GM18505 (cell line): ENCODE measurements around the gene LCAT.
"Not testable (repeated sequence)": the region's sequence is repeated elsewhere in the genome, so short reads cannot be mapped to it uniquely, and the experiment has no call there.

Experiments used
- ATAC-seq: cut with Tn5 transposase; IDR thresholded peaks from one replicate; pipeline ENCODE4 v1.9.1; 2021; ENCODE audit not compliant: unreplicated experiment
- POLR2A ChIP-seq: IDR thresholded peaks from 4 replicates; pipeline ENCODE4 v1.6.1; 2011; ENCODE audit warnings: borderline replicate concordance; ENCODE audit not compliant: insufficient read depth, insufficient read length; ENCODE audit errors: extremely low read depth

LCAT gene

DNA sequence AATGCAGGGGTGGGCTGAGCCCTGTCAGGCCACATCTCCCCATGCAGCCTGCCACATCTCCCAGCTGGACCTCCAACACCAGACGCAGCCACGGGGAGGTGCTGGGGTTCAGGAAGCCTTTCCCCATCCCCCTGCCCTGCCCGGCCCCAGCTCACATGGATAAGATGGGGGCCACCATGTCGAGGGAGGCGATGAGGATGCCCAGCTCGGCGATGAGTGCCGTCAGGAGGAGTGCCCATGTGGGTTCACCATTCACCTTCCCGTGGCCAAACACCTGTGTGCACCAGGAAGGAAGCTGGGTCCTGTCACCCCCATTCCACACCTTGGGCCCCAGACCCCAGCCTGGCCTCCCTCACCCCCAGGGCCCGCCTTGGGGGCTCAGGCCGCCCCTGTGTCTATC lies 5.7 kb upstream of the LCAT start:
- no peak for TF ChIP-seq POLR2A
- no peak for ATAC-seq

DNA sequence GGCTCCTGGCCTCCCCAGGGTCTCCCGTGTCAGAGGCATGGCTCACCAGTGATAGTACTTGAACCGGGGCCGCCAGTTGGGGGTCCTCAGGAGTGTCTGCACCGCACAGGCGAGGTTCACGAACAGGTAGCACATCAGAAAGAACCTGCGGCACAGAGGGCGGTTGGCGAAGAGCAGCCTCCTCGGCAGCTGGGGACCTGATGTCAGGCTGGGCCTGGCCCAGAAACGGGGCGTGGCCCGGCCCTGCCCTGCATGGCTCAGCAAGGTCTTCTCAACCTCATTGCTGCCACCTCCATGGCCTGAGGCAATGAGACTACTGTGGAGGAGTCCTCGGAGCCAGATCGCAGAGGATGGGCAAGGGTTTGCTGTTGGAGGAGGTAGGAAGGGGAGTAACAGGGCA lies 4.1 kb upstream of the LCAT start:
- ATAC-seq, result no peak
- no peak for TF ChIP-seq POLR2A

DNA sequence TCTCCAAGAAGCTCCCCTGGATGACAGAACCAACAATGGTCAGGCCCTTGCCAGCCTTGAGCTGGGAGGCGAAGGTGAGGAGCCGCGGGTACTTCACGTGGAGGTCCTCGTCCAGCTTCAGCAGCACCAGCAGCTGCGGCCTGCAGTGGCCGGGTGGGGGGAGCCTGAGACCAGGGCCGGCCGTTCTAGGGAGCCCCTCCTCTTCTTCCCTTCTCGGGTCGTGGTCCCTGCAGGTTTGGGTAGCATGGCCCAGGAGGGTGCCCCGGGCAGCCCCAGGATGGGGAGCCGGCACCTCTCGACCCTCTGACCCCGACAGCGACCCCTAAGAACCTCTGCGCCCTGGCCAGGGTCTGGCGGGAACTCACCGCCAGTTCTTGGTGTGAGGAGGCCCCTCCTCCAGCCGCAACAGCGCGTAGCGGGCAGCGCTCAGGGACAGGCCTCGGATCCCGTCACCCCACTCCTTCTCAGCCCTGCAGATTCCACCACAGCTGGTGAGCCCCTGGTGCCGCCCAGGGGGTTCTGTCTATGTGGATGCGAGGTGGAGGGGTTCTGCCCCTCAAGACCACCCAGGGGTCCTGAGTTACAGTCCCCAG lies 3.1 kb upstream of the LCAT start:
- no peak for ATAC-seq
- no peak for TF ChIP-seq POLR2A

DNA sequence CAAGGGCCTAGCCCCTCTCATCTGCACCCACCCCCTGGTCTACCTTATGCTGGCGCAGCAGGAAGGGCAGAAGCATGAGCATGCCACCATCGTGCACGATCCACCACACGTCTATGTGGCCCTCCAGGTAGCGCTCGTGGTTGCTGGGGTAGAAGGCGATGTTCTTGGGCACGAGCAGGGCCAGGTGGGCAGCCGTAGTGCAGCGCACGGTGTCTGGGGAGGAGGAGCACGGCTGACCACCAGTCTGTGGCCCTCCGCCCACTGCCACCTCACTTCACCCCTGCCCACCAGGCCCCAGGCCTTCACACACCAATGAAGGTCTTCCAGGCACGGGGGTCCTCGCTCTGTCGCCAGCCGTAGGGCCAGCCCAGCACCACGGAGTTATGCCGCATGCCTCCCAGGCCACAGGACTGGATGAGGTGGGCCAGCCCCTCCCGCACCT lies 2.2 kb upstream of the LCAT start:
- no peak for TF ChIP-seq POLR2A
- no peak for ATAC-seq

DNA sequence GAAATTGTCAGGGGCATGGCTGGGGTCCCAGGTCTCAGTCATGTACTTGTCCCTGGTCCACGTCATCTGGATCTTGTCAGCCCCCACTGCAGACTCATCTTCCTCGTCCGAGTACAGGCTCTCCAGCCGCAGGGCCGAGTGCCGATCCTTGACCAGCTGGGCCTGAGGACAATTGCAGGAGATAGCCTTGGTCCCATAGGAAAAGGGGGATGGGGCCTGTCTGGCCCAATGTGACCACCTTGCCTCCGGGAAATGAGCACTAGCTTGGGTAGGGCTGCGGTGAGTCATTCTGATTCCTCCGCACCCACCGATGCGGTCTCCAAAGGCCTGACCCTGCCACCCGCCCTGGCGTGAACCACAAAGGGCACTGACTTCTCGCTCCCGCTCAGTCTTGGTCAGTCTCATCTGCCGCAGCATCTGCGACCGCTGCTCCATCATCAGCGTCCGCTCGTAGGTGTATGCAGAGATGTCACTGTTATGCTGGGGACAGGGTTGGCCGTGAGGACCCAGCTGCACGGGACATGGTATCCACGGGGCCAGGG lies 1.5 kb upstream of the LCAT start:
- no peak for ATAC-seq
- no peak for TF ChIP-seq POLR2A

DNA sequence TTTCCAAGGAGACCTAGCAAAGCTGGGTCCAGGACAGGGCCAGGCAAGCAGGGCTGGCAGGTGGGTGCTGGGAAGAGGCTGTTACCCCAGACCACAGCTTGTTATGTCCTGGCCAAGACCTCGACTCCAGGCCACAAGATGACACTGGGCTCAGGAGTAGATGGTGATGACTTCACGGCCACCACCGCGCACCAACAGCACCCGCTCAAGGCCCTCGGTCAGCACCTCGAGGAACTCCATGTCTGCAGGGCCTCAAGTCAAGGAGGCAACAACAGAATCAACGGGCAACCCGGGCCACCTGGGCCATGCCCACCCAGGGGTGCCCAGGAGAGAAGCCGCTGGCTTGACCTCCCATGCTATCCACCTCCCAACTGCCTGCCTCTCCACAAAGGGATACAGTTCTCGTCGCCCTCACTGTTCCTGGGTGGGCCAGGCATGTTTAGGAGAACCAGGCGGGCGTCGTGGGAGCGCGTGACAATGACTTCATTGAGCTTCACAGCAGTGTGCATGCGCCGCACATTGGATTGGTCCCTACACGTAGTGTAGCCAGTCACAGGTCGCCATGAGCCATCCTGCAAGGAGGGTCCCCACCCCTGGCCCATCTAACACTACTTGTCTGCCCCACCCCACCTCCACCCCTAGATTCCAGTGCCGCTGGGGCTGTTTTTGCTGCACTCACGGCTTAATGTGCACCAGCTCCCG lies 921 bp upstream of the LCAT start:
- TF ChIP-seq POLR2A, result no peak
- ATAC-seq, result no peak

DNA sequence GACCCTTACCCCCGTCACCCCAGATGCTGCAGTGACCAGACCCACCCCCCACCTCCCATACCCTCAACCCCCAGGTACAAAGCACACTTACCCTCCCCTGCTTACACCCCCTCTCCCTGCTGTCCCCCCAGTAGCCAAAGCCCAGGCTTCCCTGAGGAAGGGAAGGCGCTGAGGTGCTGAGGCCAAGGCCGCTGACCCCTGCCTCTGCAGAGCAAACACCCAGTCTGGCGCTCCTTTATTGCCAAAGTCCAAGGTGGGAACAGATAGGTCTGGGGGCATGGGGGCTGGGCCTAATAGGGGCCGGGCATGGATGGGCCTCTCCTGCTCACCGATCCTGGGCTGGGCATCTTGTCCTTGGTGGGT lies 683 bp downstream of the LCAT start:
- TF ChIP-seq POLR2A, result no peak
- ATAC-seq, result no peak

DNA sequence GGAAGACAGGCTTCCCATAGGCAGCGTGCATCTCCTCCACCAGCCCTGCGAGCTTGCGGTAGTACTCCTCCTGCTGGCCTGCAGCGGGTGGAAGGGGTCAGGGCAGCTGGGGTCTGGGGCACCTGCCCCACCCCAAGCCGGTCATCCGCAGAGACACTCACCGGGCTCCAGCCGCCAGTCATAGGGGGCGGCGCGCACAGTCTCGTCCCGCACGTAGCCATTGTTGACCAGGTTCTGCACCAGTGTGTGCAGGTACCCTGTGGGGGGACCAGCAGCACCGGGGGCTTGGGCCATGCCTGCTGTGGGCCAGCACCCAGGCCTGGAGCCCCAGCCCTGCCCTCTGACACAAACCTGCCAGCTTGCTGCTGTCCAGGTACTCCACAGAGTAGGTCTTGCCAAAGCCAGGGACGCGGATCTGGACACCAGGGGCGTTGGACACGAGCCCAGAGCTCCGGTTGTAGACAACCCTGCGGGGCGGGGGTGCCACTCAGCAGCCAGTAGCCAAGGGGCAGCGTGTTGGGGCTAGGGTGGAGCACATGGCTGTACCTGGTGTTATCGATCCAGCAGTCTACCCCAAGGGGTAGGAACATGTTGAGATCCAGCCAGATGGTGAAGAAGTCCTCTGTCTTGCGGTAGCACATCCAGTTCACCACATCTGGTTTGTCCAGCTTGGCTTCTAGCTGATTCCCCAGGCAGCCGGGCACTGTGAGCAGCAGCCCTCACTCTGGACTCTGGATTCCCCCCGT lies 1.2 kb downstream of the LCAT start:
- no peak for TF ChIP-seq POLR2A
- no peak for ATAC-seq

DNA sequence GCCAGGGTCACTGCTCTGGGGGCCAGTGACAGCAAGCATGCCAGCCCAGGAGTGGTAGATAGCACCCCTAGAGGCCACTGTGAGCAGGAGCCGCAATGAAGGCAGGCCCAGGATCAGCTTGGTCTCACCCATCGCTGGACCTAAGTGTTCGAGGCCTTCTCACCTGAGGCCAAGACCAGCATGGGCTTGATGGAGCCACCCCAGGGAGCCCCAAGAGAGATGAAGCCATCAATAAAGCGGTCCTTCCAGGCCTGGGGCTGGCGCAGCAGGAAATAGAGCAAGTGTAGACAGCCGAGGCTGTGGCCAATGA lies 1.8 kb downstream of the LCAT start:
- no peak for ATAC-seq
- TF ChIP-seq POLR2A, result no peak

DNA sequence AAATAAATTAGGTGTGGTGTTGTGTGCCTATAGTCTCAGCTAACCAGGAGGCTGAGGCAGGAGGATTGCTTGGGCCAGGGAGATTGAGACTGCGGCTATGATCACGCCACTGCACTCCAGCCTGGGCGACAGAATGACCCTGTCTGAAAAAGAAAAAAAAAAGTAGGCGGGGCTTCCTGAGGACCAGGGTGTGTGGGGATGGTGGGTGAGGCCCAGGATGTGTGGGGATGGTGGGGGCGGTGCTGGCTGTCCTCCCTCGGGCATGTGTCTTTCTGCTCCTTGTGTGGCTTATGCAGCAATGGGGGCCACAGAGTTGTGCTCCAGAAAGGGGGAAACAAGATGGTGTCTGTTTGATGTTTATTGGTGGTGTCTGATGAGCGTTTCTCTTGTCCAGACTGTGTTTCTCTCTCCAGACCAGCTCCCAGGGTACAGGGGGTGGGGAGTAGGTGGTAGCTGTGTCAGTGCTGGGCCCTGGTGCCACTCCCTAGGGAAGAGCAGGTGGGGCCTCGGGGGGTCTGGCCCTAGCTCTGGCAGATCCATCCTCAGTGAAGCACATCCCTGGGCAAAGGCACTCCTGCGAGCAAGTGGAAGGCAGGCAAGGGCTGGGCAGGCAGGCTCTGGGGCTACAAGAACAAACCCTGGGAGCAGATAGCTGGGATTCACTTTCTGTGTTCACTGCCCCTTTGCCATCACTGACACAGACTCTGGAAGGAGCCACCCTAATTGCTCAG lies 2.3 kb downstream of the LCAT start:
- no peak for TF ChIP-seq POLR2A
- no peak for ATAC-seq

DNA sequence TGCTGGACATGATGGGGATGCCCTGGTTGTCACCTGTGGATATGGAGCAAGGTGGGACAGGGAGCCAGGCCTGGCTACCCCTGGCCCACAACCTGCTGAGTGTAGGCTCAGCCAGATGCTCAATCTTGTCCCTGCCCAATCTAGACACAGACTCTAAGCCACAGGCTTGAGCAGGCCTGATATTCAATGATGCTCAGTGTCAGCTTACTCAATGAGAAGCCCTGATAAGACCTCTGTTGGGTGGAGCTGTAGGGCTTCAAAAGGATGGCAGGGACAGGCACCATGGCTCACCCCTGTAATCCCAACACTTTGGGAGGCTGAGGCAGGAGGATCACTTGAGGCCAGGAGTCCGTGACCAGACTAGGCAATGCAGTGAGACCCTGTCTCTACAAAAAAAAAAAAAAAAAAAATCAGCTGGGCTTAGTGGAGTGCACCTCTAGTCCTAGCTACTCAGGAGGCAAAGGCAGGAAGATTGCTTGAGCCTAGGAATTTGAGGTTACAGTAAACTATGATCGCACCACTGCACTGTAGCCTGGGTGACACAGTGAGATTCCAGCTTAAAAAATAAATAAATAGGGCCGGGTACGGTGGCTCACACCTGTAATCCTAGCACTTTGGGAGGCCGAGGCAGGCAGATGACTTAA lies 3.4 kb downstream of the LCAT start:
- no peak for TF ChIP-seq POLR2A
- no peak for ATAC-seq

DNA sequence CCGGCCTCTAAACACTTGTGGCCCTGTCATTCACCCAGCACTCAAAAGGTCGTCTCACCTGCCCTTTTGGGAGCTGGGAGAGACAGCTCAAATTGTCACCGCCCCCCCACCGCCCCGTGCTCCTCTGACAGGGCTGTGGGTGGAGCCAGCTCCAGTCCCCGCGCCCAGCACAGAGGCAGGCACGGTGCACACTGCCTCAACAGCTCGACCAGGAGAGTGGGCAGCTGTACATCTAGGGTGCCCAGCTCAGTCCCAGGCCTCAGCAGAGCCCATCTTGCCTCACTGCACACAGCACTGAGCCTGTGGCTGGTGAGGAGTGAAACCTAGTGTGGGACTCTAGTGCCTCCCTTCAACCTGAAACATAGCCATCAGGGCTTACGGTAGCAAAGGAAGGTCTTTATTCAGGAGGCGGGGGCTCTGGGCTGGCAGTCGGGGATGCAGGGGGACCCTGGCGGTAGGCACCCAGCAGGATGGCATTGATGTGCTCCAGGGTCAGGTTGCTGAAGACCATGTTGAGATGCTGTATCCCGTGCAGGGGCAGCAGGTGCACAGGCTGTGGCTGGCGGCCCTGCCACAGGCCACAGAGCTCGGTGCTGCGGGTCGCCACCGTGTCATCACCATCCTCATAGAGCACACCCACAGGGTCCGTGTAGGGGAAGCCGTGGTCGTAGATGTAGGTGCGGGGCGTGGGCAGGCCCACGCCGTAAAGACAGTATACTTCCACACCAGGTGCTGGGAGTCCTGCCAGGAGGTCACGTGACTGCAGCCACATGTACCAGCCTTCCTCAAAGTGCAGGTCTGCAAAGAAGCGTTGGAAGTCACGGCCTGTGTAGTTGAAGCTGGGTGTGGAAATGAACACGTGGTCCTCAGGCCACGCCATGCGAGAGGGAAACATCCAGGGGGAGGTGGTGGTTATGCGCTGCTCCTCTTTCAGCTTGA lies 4.1 kb downstream of the LCAT start:
- no peak for TF ChIP-seq POLR2A
- ATAC-seq, result no peak

DNA sequence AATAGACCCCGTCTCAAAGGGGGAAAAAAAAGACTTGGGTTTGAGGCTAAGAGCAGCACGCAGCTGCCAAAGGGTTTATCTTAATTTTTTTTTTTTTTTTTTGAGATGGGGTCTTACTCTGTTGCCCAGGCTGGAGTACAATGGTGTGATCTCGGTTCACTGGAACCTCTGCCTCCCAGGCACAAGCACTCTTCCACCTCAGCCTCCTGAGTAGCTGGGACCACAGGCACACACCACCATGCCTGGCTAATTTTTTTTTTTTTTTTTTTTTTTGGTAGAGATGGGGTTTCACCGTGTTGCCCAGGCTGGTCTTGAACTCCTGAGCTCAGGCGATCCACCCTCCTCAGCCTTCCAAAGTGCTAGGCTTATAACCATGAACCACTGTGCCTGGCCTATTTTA lies 6.2 kb downstream of the LCAT start:
- ATAC-seq, result not testable (repeated sequence)
